IMR-90 (cell line): ENCODE data around the gene TUBGCP6. TPM values are rescaled to one million over a fixed set of nuclear protein-coding genes. Genes with fewer than 3 reads are reported as not detected.

Experiments used
- ATAC-seq: fragments of 200-7000 bp; cut with Tn5 transposase; 2 replicates; pipeline ENCODE4 v1.9.1; 2020; ENCODE audit warnings: low read depth, mild to moderate bottlenecking, moderate library complexity
- BruUV-seq: library from RNA; stranded (reverse); fragments of 400-500 nt; replicated peaks from 2 replicates; lab custom pipeline; 2021; lab: Mats Ljungman, UMichigan
- CTCF ChIA-PET: fragments of 300-600 bp; formaldehyde crosslinking; extraction: SDS; loops from one replicate; lab custom pipeline; 2021; ENCODE audit warnings: antibody characterized with exemption; lab: Yijun Ruan, JAX
- POLR2A ChIA-PET: fragments of 300-600 bp; sonication (Branson Sonifier 250); formaldehyde crosslinking; loops from one replicate; lab custom pipeline; 2022; ENCODE audit warnings: antibody characterized with exemption; ENCODE audit not compliant: unreplicated experiment; lab: Charles Lee
- DNase-seq: peaks from one replicate; pipeline ENCODE4 v3.0.0; 2013
- H2AFZ ChIP-seq: replicated peaks from 2 replicates; pipeline ENCODE3; 2013; ENCODE audit warnings: low read length, mild to moderate bottlenecking; ENCODE audit not compliant: poor library complexity
- H2AK5ac ChIP-seq: 2 replicates; pipeline ENCODE4 v1.6.1; 2013; ENCODE audit warnings: low read depth, low read length, inconsistent platforms
- H2AK9ac ChIP-seq: replicated peaks from 2 replicates; pipeline ENCODE3; 2013; ENCODE audit warnings: mild to moderate bottlenecking, low read depth, low read length, moderate library complexity; ENCODE audit not compliant: poor library complexity
- H2BK120ac ChIP-seq: 2 replicates; pipeline ENCODE4 v1.6.1; 2013; ENCODE audit warnings: low read depth, low read length, inconsistent platforms
- H2BK15ac ChIP-seq: 3 replicates; pipeline ENCODE4 v1.6.1; 2013; ENCODE audit warnings: low read depth, low read length, inconsistent platforms
- H2BK20ac ChIP-seq: 2 replicates; pipeline ENCODE4 v1.6.1; 2013; ENCODE audit warnings: low read depth, mild to moderate bottlenecking, inconsistent platforms, low read length, moderate library complexity
- H2BK5ac ChIP-seq: 2 replicates; pipeline ENCODE4 v1.6.1; 2013; ENCODE audit warnings: mild to moderate bottlenecking, low read depth, low read length, inconsistent platforms; ENCODE audit not compliant: poor library complexity, severe bottlenecking
- H3K14ac ChIP-seq: replicated peaks from 2 replicates; pipeline ENCODE4 v1.6.1; 2013; ENCODE audit warnings: low read depth, low read length, inconsistent platforms
- H3K18ac ChIP-seq: 2 replicates; pipeline ENCODE4 v1.6.1; 2013; ENCODE audit warnings: low read depth, low read length, control low read depth
- H3K23ac ChIP-seq: 2 replicates; pipeline ENCODE4 v1.6.1; 2013; ENCODE audit warnings: low read depth, low read length, inconsistent platforms
- H3K27ac ChIP-seq: 2 replicates; pipeline ENCODE4 v1.5.1; 2013; ENCODE audit warnings: mild to moderate bottlenecking, control low read depth, low read length; ENCODE audit not compliant: insufficient read depth
- H3K27me3 ChIP-seq: 2 replicates; pipeline ENCODE4 v1.6.1; 2013; ENCODE audit warnings: low read length; ENCODE audit not compliant: control insufficient read depth, insufficient read depth
- H3K36me3 ChIP-seq: 2 replicates; pipeline ENCODE4 v1.6.1; 2013; ENCODE audit warnings: low read length, mixed read lengths; ENCODE audit not compliant: control insufficient read depth, insufficient read depth
- H3K4ac ChIP-seq: 2 replicates; pipeline ENCODE4 v1.6.1; 2013; ENCODE audit warnings: low read depth, low read length, inconsistent platforms
- H3K4me1 ChIP-seq: 2 replicates; pipeline ENCODE4 v1.6.1; 2013; ENCODE audit warnings: low read length, mixed read lengths; ENCODE audit not compliant: control insufficient read depth, insufficient read depth
- H3K4me2 ChIP-seq: 2 replicates; pipeline ENCODE4 v1.6.1; 2013; ENCODE audit warnings: low read depth, mild to moderate bottlenecking, control low read depth, low read length, moderate library complexity
- H3K4me3 ChIP-seq: 2 replicates; pipeline ENCODE4 v1.5.1; 2013; ENCODE audit warnings: low read depth, mild to moderate bottlenecking, control low read depth, low read length, moderate library complexity; ENCODE audit not compliant: insufficient read depth
- H3K56ac ChIP-seq: 2 replicates; pipeline ENCODE4 v1.6.1; 2013; ENCODE audit warnings: low read length, inconsistent platforms; ENCODE audit not compliant: insufficient read depth; ENCODE audit errors: extremely low read depth
- H3K79me1 ChIP-seq, 2 experiments: 2 replicates each; pipeline ENCODE4 v1.6.1; 2013; ENCODE audit warnings: low read length in 2 of 2, inconsistent platforms in 1 of 2, low read depth in 1 of 2
- H3K9ac ChIP-seq: 2 replicates; pipeline ENCODE4 v1.6.1; 2013; ENCODE audit warnings: low read depth, low read length, control low read depth
- H3K9me1 ChIP-seq: 2 replicates; pipeline ENCODE4 v1.6.1; 2013; ENCODE audit warnings: low read length, inconsistent platforms; ENCODE audit not compliant: insufficient read depth
- H3K9me3 ChIP-seq: 2 replicates; pipeline ENCODE4 v1.6.1; 2013; ENCODE audit warnings: low read length; ENCODE audit not compliant: control insufficient read depth, insufficient read depth
- H4K20me1 ChIP-seq: 2 replicates; pipeline ENCODE4 v1.6.1; 2013; ENCODE audit warnings: low read length, inconsistent platforms; ENCODE audit not compliant: insufficient read depth
- H4K5ac ChIP-seq: 2 replicates; pipeline ENCODE4 v1.6.1; 2013; ENCODE audit warnings: mild to moderate bottlenecking, low read depth, low read length, control low read depth
- H4K8ac ChIP-seq, 2 experiments: 2 replicates each; pipeline ENCODE4 v1.6.1; 2013; ENCODE audit warnings: low read depth in 2 of 2, low read length in 2 of 2, control low read depth in 1 of 2, inconsistent platforms in 1 of 2
- H4K91ac ChIP-seq: 2 replicates; pipeline ENCODE4 v1.6.1; 2013; ENCODE audit warnings: low read depth, low read length, inconsistent platforms; ENCODE audit not compliant: insufficient read depth
- BHLHE40 ChIP-seq: fragments of 150-350 bp; IDR thresholded peaks from 2 replicates; pipeline ENCODE4 v1.6.1; 2016; ENCODE audit warnings: mild to moderate bottlenecking, low read depth, low read length
- CEBPB ChIP-seq: IDR thresholded peaks from 2 replicates; pipeline ENCODE4 v1.6.1; 2012; ENCODE audit warnings: low read depth, low read length, improper control_type of control experiment
- CHD1 ChIP-seq: IDR thresholded peaks from 2 replicates; pipeline ENCODE4 v1.6.1; 2012; ENCODE audit warnings: low read depth, low read length, improper control_type of control experiment
- ELK1 ChIP-seq: fragments of 150-350 bp; IDR thresholded peaks from 2 replicates; pipeline ENCODE4 v1.6.1; 2016; ENCODE audit warnings: low read depth, mild to moderate bottlenecking, low read length, moderate library complexity, borderline replicate concordance
- FOS ChIP-seq: fragments of 150-350 bp; IDR thresholded peaks from 2 replicates; pipeline ENCODE4 v1.6.1; 2016; ENCODE audit warnings: low read depth, low read length
- MAFK ChIP-seq: IDR thresholded peaks from 2 replicates; pipeline ENCODE4 v1.6.1; 2012; ENCODE audit warnings: low read depth, low read length, improper control_type of control experiment
- MAZ ChIP-seq: IDR thresholded peaks from 2 replicates; pipeline ENCODE4 v1.6.1; 2012; ENCODE audit warnings: low read depth, mild to moderate bottlenecking, low read length, improper control_type of control experiment, moderate library complexity, borderline replicate concordance
- MXI1 ChIP-seq: IDR thresholded peaks from 2 replicates; pipeline ENCODE4 v1.6.1; 2012; ENCODE audit warnings: low read depth, mild to moderate bottlenecking, low read length, moderate library complexity, borderline replicate concordance
- NFE2L2 ChIP-seq: fragments of 150-350 bp; IDR thresholded peaks from 2 replicates; pipeline ENCODE4 v1.6.1; 2016; ENCODE audit warnings: low read depth, mild to moderate bottlenecking, low read length
- POLR2A ChIP-seq: IDR thresholded peaks from 2 replicates; pipeline ENCODE4 v1.6.1; 2012; ENCODE audit warnings: mild to moderate bottlenecking, low read depth, low read length
- RAD21 ChIP-seq: IDR thresholded peaks from 2 replicates; pipeline ENCODE4 v1.6.1; 2012; ENCODE audit warnings: low read length, improper control_type of control experiment
- SMC3 ChIP-seq: fragments of 150-350 bp; IDR thresholded peaks from 2 replicates; pipeline ENCODE4 v1.6.1; 2016; ENCODE audit warnings: low read depth, mild to moderate bottlenecking, antibody characterized with exemption, low read length, moderate library complexity
- WGBS, 2 experiments: methylation state at CpG; one replicate each; pipeline versions ENCODE4 v1.1.5 to v1.1.7; 2013; ENCODE audit warnings: missing lambda C conversion rate in 2 of 2; ENCODE audit not compliant: insufficient read length in 1 of 2; ENCODE audit errors: extremely low coverage in 2 of 2; 5-methylcytosine and 5-hydroxymethylcytosine counted together
- dilution Hi-C: fragments of 300-500 bp; cut with HindIII; formaldehyde crosslinking; loops from one replicate; pipeline ENCODE4 v1.14.3; 2018; ENCODE audit warnings: low sequenced_read_pairs; ENCODE audit not compliant: unreplicated experiment
- in situ Hi-C: fragments of 300-500 bp; cut with MboI; formaldehyde crosslinking; loops from 3 replicates; pipeline ENCODE4 v1.14.3; 2019; ENCODE audit warnings: low sequenced_read_pairs, inconsistent platforms, mixed read lengths
- intact Hi-C: fragments of 100-400 bp; cut with micrococcal nuclease; formaldehyde crosslinking; loops from 2 replicates; pipeline ENCODE4 v1.10.0; 2022
- polyA plus RNA-seq, 3 experiments: library from polyadenylated mRNA; depleted of rRNA; stranded (reverse); fragments of >200 nt; gene quantifications; 2 replicates each; pipeline ENCODE4 v1.2.3, GENCODE V29; 2012; ENCODE audit warnings: low replicate concordance in 1 of 3
- total RNA-seq: library from RNA; depleted of rRNA; stranded (reverse); fragments of >200 nt; gene quantifications from 2 replicates; pipeline ENCODE4 v1.2.3, GENCODE V29; 2012
- TF ChIP-seq, protein P1 (sequence below): conservative IDR thresholded peaks from 2 replicates; pipeline ENCODE4 v1.5.1; 2012; ENCODE audit warnings: mild to moderate bottlenecking, low read depth, low read length, improper control_type of control experiment
- TF ChIP-seq, protein P2 (sequence below): fragments of 150-350 bp; IDR thresholded peaks from 2 replicates; pipeline ENCODE4 v1.6.1; 2017; ENCODE audit warnings: mild to moderate bottlenecking, antibody characterized with exemption, low read length, low read depth

Gene TUBGCP6
- total and polyA plus RNA-seq, 2 of the 4 experiments (the other 2 are of a cell fraction), result 10.8 to 28.6 TPM

GRCh38 chr22:50267591-50268390, 23.0 kb upstream of the TUBGCP6 start:
- no peak overlapping the region for H4K91ac ChIP-seq
- in situ Hi-C loops, result no loop called here
- H2BK120ac ChIP-seq, result no peak overlapping the region
- no peak overlapping the region for H4K5ac ChIP-seq
- no peak overlapping the region for H3K14ac ChIP-seq
- no peak overlapping the region for H2BK20ac ChIP-seq
- H2AFZ ChIP-seq, result peak overlapping the region; percentile 88
- intact Hi-C loops, result no loop called here
- no peak overlapping the region for H3K23ac ChIP-seq
- H3K79me1 ChIP-seq, result no peaks in the 10 kb centered on the region; a peak in 1 of 4 replicates
- H2BK5ac ChIP-seq, result no peak overlapping the region
- dilution Hi-C loops, result no loop called here
- H3K9me3 ChIP-seq, result no peaks in the 10 kb centered on the region
- no peak overlapping the region for H2BK15ac ChIP-seq
- peaks cover 13% of the 10 kb centered on the region for H3K4me1 ChIP-seq
- H3K56ac ChIP-seq, result no peak overlapping the region
- H3K9me1 ChIP-seq, result no peaks in the 10 kb centered on the region
- no peak overlapping the region for H2AK9ac ChIP-seq
- H3K4me2 ChIP-seq, result peak overlapping the region; percentile 95
- H3K4me3 ChIP-seq, result peak overlapping the region; percentile 45
- no peak overlapping the region for H3K18ac ChIP-seq
- ATAC-seq (peak; percentile 51), DNase-seq (peak; percentile 38)
- peaks cover 1% of the 10 kb centered on the region; the same call in 1 of the 2 replicates for H3K36me3 ChIP-seq
- CTCF ChIA-PET, result no interaction called here
- no peaks in the 10 kb centered on the region for H3K27me3 ChIP-seq
- H2AK5ac ChIP-seq, result no peak overlapping the region
- H3K27ac ChIP-seq, result no peak overlapping the region
- H3K4ac ChIP-seq, result no peak overlapping the region
- no TSS peak for BruUV-seq
- H3K9ac ChIP-seq, result no peak overlapping the region
- no peak overlapping the region for H4K8ac ChIP-seq
- peaks cover 20% of the 10 kb centered on the region for H4K20me1 ChIP-seq
- whole genome bisulfite sequencing, 2 experiments, result 5% methylated on average over 11 of the region's 75 CpGs; no CpG with 5 or more reads in 1 of the 2 experiments
- POLR2A ChIA-PET, result interaction anchor here (0.7 kb wide), 1 partner anchor 74 kb away, joined by 7 read pairs; no protein-coding TSS in a partner anchor
- no peak for TF ChIP-seq ELK1
- TF ChIP-seq, protein P1, sequence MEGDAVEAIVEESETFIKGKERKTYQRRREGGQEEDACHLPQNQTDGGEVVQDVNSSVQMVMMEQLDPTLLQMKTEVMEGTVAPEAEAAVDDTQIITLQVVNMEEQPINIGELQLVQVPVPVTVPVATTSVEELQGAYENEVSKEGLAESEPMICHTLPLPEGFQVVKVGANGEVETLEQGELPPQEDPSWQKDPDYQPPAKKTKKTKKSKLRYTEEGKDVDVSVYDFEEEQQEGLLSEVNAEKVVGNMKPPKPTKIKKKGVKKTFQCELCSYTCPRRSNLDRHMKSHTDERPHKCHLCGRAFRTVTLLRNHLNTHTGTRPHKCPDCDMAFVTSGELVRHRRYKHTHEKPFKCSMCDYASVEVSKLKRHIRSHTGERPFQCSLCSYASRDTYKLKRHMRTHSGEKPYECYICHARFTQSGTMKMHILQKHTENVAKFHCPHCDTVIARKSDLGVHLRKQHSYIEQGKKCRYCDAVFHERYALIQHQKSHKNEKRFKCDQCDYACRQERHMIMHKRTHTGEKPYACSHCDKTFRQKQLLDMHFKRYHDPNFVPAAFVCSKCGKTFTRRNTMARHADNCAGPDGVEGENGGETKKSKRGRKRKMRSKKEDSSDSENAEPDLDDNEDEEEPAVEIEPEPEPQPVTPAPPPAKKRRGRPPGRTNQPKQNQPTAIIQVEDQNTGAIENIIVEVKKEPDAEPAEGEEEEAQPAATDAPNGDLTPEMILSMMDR, result peak; percentile 33
- TF ChIP-seq, protein P2, sequence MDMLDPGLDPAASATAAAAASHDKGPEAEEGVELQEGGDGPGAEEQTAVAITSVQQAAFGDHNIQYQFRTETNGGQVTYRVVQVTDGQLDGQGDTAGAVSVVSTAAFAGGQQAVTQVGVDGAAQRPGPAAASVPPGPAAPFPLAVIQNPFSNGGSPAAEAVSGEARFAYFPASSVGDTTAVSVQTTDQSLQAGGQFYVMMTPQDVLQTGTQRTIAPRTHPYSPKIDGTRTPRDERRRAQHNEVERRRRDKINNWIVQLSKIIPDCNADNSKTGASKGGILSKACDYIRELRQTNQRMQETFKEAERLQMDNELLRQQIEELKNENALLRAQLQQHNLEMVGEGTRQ, result no peak
- no peak for TF ChIP-seq CHD1
- peak; percentile 67 for TF ChIP-seq BHLHE40
- 0 out of 2 replicates have a peak, but pooled peaks have one; percentile 9 for TF ChIP-seq RAD21
- TF ChIP-seq POLR2A, result no peak
- no peak for TF ChIP-seq CEBPB
- no peak for TF ChIP-seq MAFK
- no peak for TF ChIP-seq FOS
- no peak; the same call in 1 of the 2 replicates for TF ChIP-seq MXI1
- peak; percentile 42; the same call in 1 of the 2 replicates for TF ChIP-seq MAZ
- TF ChIP-seq SMC3, result no peak
- TF ChIP-seq NFE2L2, result no peak
